Neuronal stem cell (in vitro differentiated cells): ENCODE results near the gene NUP88.
"Not testable (repeated sequence)": the region's sequence is repeated elsewhere in the genome, so short reads cannot be mapped to it uniquely, and the experiment has no call there.

Source experiments
- DNase-seq: peaks from one replicate; pipeline ENCODE4 v3.0.0-alpha.2; 2013; ENCODE audit warnings: low spot score
- H2AFZ ChIP-seq: one replicate; pipeline ENCODE4 v1.6.1; 2013; ENCODE audit warnings: mild to moderate bottlenecking, low read length, inconsistent platforms
- H2AK5ac ChIP-seq: 2 replicates; pipeline ENCODE4 v1.6.1; 2013; ENCODE audit warnings: low read depth, mild to moderate bottlenecking, inconsistent platforms, low read length, moderate library complexity, mixed read lengths
- H2BK120ac ChIP-seq: 2 replicates; pipeline ENCODE4 v1.6.1; 2013; ENCODE audit warnings: low read depth, mild to moderate bottlenecking, inconsistent platforms, low read length, moderate library complexity, mixed read lengths
- H2BK12ac ChIP-seq: one replicate; pipeline ENCODE4 v1.6.1; 2013; ENCODE audit warnings: low read length, inconsistent platforms
- H2BK15ac ChIP-seq: 2 replicates; pipeline ENCODE4 v1.6.1; 2013; ENCODE audit warnings: mild to moderate bottlenecking, low read length, inconsistent platforms, mixed read lengths
- H2BK5ac ChIP-seq: one replicate; pipeline ENCODE4 v1.6.1; 2013; ENCODE audit warnings: inconsistent platforms, mild to moderate bottlenecking, low read length, moderate library complexity
- H3K14ac ChIP-seq: one replicate; pipeline ENCODE4 v1.6.1; 2013; ENCODE audit warnings: low read length, inconsistent platforms
- H3K18ac ChIP-seq: 2 replicates; pipeline ENCODE4 v1.6.1; 2013; ENCODE audit warnings: low read length, inconsistent platforms
- H3K23ac ChIP-seq: 2 replicates; pipeline ENCODE4 v1.6.1; 2013; ENCODE audit warnings: low read depth, mild to moderate bottlenecking, mixed read lengths, low read length, inconsistent platforms; ENCODE audit not compliant: poor library complexity
- H3K27ac ChIP-seq: replicated peaks from 3 replicates; pipeline ENCODE4 v1.5.1; 2013; ENCODE audit warnings: low read length, inconsistent platforms
- H3K27me3 ChIP-seq, 3 experiments: 2 replicates each; pipeline ENCODE4 v1.6.1; 2013; ENCODE audit warnings: low read length in 3 of 3, mild to moderate bottlenecking in 2 of 3, inconsistent platforms in 1 of 3, low read depth in 1 of 3, mixed read lengths in 1 of 3, moderate library complexity in 1 of 3; ENCODE audit not compliant: control insufficient read depth in 3 of 3, insufficient read depth in 3 of 3
- H3K36me3 ChIP-seq, 2 donors: replicated peaks in 1 of 2; 2 replicates each; pipeline ENCODE4 v1.6.1; 2013; ENCODE audit warnings: low read length in 2 of 2; ENCODE audit not compliant: control insufficient read depth in 2 of 2, insufficient read depth in 2 of 2
- H3K4ac ChIP-seq: 2 replicates; pipeline ENCODE4 v1.6.1; 2013; ENCODE audit warnings: inconsistent platforms, mild to moderate bottlenecking, low read length, moderate library complexity
- H3K4me1 ChIP-seq, 2 donors: 1 replicate in 1 of 2; 2 replicates in 1 of 2; pipeline ENCODE4 v1.6.1; 2013; ENCODE audit warnings: low read length in 2 of 2, low read depth in 1 of 2; ENCODE audit not compliant: control insufficient read depth in 2 of 2, insufficient read depth in 1 of 2
- H3K4me2 ChIP-seq: one replicate; pipeline ENCODE4 v1.6.1; 2013; ENCODE audit warnings: mild to moderate bottlenecking, low read length, inconsistent platforms; ENCODE audit not compliant: insufficient read depth, poor library complexity, severe bottlenecking
- H3K4me3 ChIP-seq, 2 donors: 2 replicates each; pipeline ENCODE4 v1.5.1; 2013; ENCODE audit warnings: low read length in 2 of 2, mild to moderate bottlenecking in 2 of 2, inconsistent platforms in 1 of 2, moderate library complexity in 1 of 2
- H3K79me1 ChIP-seq: one replicate; pipeline ENCODE4 v1.6.1; 2013; ENCODE audit warnings: low read depth, mild to moderate bottlenecking, inconsistent platforms, low read length, moderate library complexity
- H3K9ac ChIP-seq: one replicate; pipeline ENCODE4 v1.6.1; 2013; ENCODE audit warnings: mild to moderate bottlenecking, low read depth, low read length, inconsistent platforms; ENCODE audit not compliant: poor library complexity
- H3K9me3 ChIP-seq, 2 donors: replicated peaks in 1 of 2; 2 replicates each; pipeline versions ENCODE3 to v1.6.1; 2013; ENCODE audit warnings: low read length in 2 of 2, mild to moderate bottlenecking in 2 of 2, inconsistent platforms in 1 of 2, low read depth in 1 of 2, mixed read lengths in 1 of 2, moderate library complexity in 1 of 2; ENCODE audit not compliant: control insufficient read depth in 2 of 2, insufficient read depth in 1 of 2
- H4K8ac ChIP-seq: one replicate; pipeline ENCODE4 v1.6.1; 2013; ENCODE audit warnings: low read depth, mild to moderate bottlenecking, inconsistent platforms, low read length, moderate library complexity
- H4K91ac ChIP-seq: one replicate; pipeline ENCODE4 v1.6.1; 2013; ENCODE audit warnings: low read length, low read depth, mild to moderate bottlenecking, inconsistent platforms; ENCODE audit not compliant: poor library complexity
- WGBS, 2 donors: extraction: QIAGEN DNeasy Blood & Tissue Kit; methylation state at CpG; one replicate each; pipeline ENCODE4 v1.1.7; 2013; ENCODE audit warnings: missing lambda C conversion rate in 2 of 2, mixed read lengths in 1 of 2; ENCODE audit not compliant: insufficient read length in 2 of 2, insufficient replicate concordance in 1 of 2; ENCODE audit errors: extremely low coverage in 2 of 2; 5-methylcytosine and 5-hydroxymethylcytosine counted together

Gene NUP88

GRCh38 chr17:5439446-5439764, 19.9 kb upstream of the NUP88 start:
- H3K23ac ChIP-seq, result no peak overlapping the region
- H3K27ac ChIP-seq, result no peak overlapping the region

GRCh38 chr17:5438716-5439445, 19.4 kb upstream of the NUP88 start, which contains the start of gene C1QBP:
Gene C1QBP (minus strand): TSS chr17:5439155. CDS start chr17:5439073, 82 bp downstream.
- H2BK15ac ChIP-seq, result no peak within 1 kb of the TSS
- peaks cover 28 to 77% of the 10 kb centered on the region in 2 donors for H3K36me3 ChIP-seq
- H2AFZ ChIP-seq, result peak within 1 kb of the TSS; percentile 89
- DNase-seq, result peak; percentile 93
- H4K91ac ChIP-seq, result no peak within 1 kb of the TSS
- H2BK5ac ChIP-seq, result no peak within 1 kb of the TSS
- H3K4ac ChIP-seq, result no peak within 1 kb of the TSS
- H2AK5ac ChIP-seq, result peak within 1 kb of the TSS; percentile 33
- peak within 1 kb of the TSS; percentile 49 for H3K27ac ChIP-seq
- H3K4me1 ChIP-seq, result peaks cover 1 to 8% of the 10 kb centered on the region in 2 donors
- H3K14ac ChIP-seq, result no peak within 1 kb of the TSS
- H3K9me3 ChIP-seq, result no peaks in the 10 kb centered on the region
- H3K79me1 ChIP-seq, result peaks cover 3% of the 10 kb centered on the region
- H3K4me3 ChIP-seq, result peak within 1 kb of the TSS; percentile 91 to 99
- no peak within 1 kb of the TSS for H2BK12ac ChIP-seq
- H3K27me3 ChIP-seq, result no peaks in the 10 kb centered on the region
- peak within 1 kb of the TSS; percentile 68 for H3K4me2 ChIP-seq
- peak within 1 kb of the TSS; percentile 78 for H4K8ac ChIP-seq
- no CpG with 5 or more reads among the region's 75 CpGs for WGBS, 2 donors
- peak within 1 kb of the TSS; percentile 97 for H3K18ac ChIP-seq
- H2BK120ac ChIP-seq, result no peak within 1 kb of the TSS
- peak within 1 kb of the TSS; percentile 94 for H3K23ac ChIP-seq
- peak within 1 kb of the TSS; percentile 98 for H3K9ac ChIP-seq

More at GRCh38 chr17:5439446-5439764, 19.9 kb upstream of the NUP88 start:
- Histone ChIP-seq H2AFZ (peak overlapping the region; percentile 89), H3K18ac (no peak overlapping the region), H3K27me3 (no peaks in the 10 kb centered on the region), H3K36me3 (peaks cover 29 to 77% of the 10 kb centered on the region in 2 donors), H3K14ac (no peak overlapping the region), H3K9me3 (no peaks in the 10 kb centered on the region), H2AK5ac (no peak overlapping the region), H2BK12ac (no peak overlapping the region), H3K4me3 (peak overlapping the region in 1 of 2 donors; percentile 91), H2BK120ac (no peak overlapping the region), H4K8ac (no peak overlapping the region), H3K9ac (peak overlapping the region; percentile 51), H3K79me1 (peaks cover 6% of the 10 kb centered on the region), H2BK15ac (no peak overlapping the region), H3K4me2 (no peak overlapping the region), H3K4ac (no peak overlapping the region), H2BK5ac (no peak overlapping the region), H3K4me1 (peaks cover 1 to 8% of the 10 kb centered on the region in 2 donors), H4K91ac (no peak overlapping the region)
- DNase-seq, result no peak
- WGBS, 2 donors, result no CpG with 5 or more reads among the region's 1 CpG

GRCh38 chr17:5437721-5438317, 18.4 kb upstream of the NUP88 start:
- H3K9me3 ChIP-seq, result no peaks in the 10 kb centered on the region
- H3K14ac ChIP-seq, result no peak overlapping the region
- H3K23ac ChIP-seq, result no peak overlapping the region
- H3K9ac ChIP-seq, result no peak overlapping the region
- H3K27ac ChIP-seq, result no peak overlapping the region
- H4K91ac ChIP-seq, result no peak overlapping the region
- H3K4me1 ChIP-seq, result peaks cover 1 to 8% of the 10 kb centered on the region in 2 donors
- WGBS, 2 donors, result no CpG with 5 or more reads among the region's 5 CpGs
- no peak overlapping the region for H3K4ac ChIP-seq
- no peak overlapping the region for H2AK5ac ChIP-seq
- no peak overlapping the region for H2BK120ac ChIP-seq
- H3K4me2 ChIP-seq, result no peak overlapping the region
- H3K18ac ChIP-seq, result no peak overlapping the region
- H2AFZ ChIP-seq, result no peak overlapping the region
- H2BK15ac ChIP-seq, result no peak overlapping the region
- H2BK12ac ChIP-seq, result no peak overlapping the region
- no peaks in the 10 kb centered on the region for H3K27me3 ChIP-seq
- no peak overlapping the region for H2BK5ac ChIP-seq
- H4K8ac ChIP-seq, result no peak overlapping the region
- H3K4me3 ChIP-seq, result peak overlapping the region in 1 of 2 donors; percentile 91
- H3K36me3 ChIP-seq, result peaks cover 30 to 78% of the 10 kb centered on the region in 2 donors
- H3K79me1 ChIP-seq, result peaks cover 3% of the 10 kb centered on the region
- DNase-seq, result no peak

DNA sequence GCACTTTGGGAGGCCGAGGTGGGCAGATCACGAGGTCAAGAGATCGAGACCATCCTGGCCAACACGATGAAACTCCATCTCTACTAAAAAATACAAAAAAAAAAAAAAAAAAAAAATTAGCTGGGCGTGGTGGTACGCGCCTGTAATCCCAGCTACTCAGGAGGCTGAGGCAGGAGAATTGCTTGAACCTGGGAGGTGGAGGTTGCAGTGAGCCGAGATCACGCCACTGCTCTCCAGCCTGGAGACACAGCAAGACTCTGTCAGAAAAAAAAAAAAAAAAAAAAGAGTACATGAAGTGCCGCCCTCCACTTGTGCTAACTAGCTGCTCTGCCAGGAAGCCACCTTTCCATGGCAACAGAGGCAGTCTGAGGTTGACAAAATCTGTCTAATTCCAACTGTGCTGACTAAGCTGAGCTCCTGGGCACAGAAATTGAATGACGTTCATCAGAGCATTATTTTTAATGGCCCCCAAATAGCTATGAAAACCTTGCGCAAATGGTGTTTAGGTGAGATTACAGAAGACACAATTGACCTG, 16.4 kb upstream of the NUP88 start:
- not testable (repeated sequence) for H3K79me1 ChIP-seq, H2BK15ac ChIP-seq, H3K27ac ChIP-seq, DNase-seq, H4K91ac ChIP-seq, H2AFZ ChIP-seq, H3K23ac ChIP-seq, H2BK5ac ChIP-seq, H2BK12ac ChIP-seq, H3K14ac ChIP-seq, H3K9ac ChIP-seq, H4K8ac ChIP-seq, H3K27me3 ChIP-seq, H2BK120ac ChIP-seq, H3K4me3 ChIP-seq, H3K9me3 ChIP-seq, H3K4me2 ChIP-seq, H3K4ac ChIP-seq, H3K18ac ChIP-seq, H2AK5ac ChIP-seq, H3K4me1 ChIP-seq
- H3K36me3 ChIP-seq, result peaks cover 36 to 80% of the 10 kb centered on the region in 2 donors
- WGBS, 2 donors, result no CpG with 5 or more reads among the region's 12 CpGs
